ENCODE data around the gene ADAM11.
A peak's percentile ranks its signal among the peaks of the same experiment; 100 is the strongest.
"Not testable (repeated sequence)": the region's sequence is repeated elsewhere in the genome, so short reads cannot be mapped to it uniquely, and the experiment has no call there.

Gene ADAM11

DNA sequence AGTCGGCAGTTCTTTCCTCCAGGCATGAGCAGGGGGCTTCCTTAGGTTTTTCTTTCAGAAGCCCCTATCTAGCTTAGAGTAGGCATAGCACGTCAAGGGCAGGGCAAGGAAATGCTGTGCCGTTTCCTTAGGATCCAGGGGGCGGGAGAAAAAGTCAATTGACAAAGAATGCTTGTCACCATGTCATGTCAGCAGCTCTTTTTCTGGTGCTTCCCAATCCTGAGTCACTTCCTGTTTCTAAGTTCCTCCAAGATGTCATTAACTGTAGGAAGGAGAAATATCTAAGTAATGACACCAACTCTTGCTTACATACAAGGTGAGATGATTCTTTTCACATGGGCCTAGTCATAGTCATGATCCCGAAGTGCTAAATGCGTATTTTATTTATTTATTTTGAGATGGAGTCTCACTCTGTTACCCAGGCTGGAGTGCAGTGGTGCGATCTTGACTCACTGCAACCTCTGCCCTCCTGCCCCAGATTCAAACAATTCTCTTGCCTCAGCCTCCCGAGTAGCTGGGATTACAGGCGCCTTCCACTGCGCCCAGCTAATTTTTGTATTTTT is 36.1 kb downstream of the ADAM11 start:
- peak; percentile 59 for DNase-seq (ENCODE audit: low read depth, low spot score)

DNA sequence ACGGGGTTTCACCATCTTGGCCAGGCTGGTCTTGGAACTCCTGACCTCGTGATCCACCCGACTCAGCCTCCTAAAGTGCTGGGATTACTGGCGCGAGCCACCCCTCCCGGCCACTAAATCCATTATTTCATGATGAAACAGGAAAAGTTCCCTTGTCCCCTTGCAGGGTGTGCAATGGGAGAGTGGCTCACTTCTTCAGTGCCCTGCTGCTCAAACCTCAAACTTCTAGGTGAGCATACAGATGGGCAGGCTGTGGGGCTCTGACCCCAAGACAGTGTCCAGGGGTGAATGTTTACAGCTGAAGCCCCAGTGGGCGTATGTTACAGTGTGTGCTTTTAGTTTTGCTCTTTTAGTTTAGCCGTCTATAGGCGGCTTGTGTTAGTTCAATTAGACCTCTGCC is 36.6 kb downstream of the ADAM11 start:
- no peak for DNase-seq (ENCODE audit: low read depth, low spot score)

DNA sequence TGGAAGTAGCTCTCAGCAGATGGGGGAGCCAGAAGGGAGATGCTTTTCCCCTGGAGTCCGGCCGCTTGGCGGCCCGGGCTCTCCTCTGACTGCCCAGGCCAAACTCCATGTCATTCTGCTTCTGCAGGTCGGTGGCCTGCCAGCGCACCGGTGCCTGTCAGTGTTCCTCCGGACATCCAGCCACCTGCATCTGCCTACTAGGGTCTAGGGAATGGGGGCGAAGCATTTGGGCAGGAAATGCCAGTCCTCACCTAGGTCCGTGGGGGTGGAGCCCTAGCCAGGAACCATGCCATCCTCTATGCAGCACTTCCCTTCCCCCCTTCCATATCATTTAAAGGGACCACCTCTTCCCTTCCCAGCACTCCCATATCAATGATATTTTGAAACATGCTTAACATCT is 37.1 kb downstream of the ADAM11 start:
- DNase-seq (ENCODE audit: low read depth, low spot score): no peak

DNA sequence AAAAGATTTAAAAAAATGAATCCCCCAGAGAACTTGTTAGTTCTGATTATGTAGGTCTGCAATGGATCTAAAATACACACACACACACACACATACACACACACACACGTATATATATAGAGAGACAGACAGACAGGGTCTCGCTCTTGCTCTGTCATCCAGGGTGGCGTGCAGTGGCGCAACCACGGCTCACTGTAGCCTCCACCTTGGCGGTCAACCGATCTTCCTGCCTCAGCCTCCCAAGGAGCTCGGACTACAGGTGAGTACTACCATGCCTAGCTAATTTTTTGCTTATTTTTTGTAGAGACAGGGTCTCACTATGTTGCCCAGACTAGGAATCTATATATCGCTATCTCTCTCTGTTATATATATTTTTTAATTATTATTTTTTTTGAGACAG is 37.9 kb downstream of the ADAM11 start:
- DNase-seq (ENCODE audit: low read depth, low spot score): no peak

DNA sequence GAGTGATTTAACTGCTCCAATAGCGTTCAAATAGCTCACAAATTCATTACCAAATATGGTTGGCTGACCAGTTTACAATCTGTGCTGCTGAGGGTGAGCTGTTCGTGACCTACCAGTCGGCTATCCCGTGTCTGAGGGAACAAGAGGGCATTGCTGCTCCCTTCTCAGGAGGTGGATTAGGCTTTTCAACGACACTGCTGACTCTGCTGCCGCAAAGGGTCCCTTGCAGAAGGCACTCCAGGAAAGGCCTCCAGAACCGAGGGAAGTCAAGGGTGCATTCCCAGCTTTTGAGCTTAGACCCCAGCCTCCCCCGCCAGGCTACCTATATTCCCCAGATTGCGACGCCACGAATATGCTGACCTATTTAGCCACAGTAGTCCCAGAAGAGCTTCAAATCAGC is 39.0 kb downstream of the ADAM11 start:
- peak; percentile 36 for DNase-seq (ENCODE audit: low read depth, low spot score)

DNA sequence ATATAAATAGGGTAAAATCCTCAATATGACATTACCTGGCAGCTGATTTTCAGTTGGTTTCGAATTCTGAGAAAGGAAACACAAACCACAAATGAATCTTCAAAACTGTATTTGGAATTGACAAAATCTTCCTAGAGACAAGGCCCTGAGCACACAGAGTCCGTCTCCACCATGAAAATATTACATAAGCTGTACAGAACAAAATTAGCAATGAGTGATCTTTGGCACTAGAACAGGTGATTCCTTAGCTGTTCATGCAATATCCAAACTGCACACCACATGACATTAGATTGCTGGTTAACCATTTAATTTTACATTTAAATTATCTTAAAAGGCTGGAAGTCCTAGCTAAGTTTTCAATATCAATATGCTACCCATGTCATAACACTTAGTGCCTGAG is 39.6 kb downstream of the ADAM11 start:
- DNase-seq (ENCODE audit: low read depth, low spot score): no peak

DNA sequence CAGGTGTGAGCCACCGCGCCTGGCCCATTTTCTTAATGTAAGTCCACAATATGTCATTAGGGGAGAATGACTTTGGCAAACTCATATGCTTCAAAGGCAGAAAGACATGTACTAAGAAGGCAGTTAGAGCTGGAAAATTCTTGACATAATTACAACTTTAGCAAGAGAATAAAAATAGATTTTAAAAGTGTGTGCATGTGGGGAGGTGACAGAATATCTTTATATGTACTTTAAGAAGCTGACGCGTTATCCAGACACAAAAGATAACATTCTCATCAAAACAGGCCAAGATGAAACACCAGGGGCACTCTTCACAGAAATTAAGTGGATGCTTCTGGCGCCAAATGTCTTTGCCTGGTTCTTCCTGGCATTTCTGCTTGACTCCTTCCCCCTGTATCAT is 43.1 kb downstream of the ADAM11 start:
- no peak for DNase-seq (ENCODE audit: low read depth, low spot score)

DNA sequence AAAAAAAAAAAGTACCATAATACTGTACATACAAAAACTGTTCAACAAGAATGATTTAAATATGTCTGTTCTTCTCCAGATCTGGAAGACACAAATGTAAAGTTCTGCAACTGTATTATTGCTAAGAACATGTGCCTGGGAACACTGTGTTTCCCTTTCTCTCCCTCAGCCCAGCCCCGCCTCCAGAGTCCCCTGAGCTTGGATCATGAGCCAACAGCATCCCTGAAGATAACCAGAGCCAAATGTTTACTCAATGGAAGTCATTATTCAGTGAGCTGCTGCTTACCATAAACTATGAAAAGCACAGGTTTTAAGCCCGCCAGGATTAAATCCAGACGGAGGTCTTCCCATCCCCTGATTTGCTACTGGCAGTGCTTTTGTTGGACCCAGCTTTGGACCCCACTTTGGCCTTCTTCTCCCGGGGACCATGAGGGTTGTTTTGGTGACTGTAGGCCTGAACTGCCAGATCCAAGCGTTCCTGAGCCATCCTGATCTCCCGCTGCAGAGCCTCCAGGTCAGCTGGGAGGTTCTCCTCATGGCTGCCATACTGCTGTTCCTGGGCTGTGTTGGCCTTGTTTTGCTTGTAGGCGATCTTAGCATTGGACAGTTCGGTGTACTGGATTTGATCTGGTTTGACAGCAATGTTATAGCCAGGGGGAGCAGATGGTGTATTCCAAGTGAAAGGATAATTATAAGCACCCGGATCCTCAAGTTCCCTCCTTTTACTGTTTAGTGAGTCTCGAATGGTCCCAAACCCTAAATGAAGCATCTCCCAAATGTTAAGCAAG is 45.7 kb downstream of the ADAM11 start:
- DNase-seq (ENCODE audit: low read depth, low spot score): peak; percentile 57

DNA sequence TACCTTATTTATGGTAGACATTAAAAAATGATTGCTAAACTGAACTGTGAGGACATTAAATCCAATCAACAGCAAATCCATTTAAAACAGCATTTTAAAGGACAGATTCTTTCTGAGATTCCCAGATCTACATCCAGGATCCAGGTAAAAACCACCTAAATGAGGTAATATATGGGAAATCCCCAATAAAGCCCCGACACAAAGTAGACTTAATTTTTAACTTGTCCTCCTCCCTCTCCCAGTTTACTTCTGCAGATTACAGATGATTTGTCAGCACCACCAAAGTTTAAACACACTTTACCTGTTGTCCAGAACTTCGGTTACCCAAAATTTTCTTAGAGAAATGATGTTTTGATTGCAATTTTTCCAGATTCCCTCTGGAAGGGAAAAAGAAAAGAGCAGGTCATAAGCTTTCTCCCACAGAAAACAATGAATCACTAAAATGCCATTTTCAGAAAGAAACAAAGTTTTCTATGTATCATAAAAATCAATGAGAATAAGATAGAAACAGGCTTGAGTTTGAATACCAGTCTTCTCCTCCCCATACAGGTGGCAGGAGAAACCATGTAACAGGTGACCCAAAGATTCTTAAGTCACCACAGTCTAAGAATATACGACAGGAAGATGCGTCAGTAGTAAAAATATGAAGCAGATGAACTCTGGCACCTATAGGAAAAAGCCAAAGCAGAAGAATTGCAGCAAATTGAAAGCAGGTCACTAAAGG is 48.5 kb downstream of the ADAM11 start:
- no peak for DNase-seq (ENCODE audit: low read depth, low spot score)

DNA sequence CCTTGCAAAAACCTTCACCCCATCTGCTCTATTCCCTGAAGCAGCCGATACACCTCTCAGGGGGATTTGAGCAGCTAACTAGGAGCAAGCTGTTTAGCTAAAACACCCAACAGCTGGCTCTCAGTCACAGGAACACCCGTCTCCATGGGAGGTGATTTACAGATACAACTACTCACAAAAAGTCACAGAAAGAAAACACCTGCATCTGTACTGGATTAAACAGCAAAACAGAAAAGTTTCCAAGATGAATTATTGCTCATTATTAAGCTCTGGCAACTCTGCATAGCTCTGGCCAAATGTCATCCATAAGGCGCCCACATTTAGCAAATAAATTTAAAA is 49.0 kb downstream of the ADAM11 start:
- no peak for DNase-seq (ENCODE audit: low read depth, low spot score)

DNA sequence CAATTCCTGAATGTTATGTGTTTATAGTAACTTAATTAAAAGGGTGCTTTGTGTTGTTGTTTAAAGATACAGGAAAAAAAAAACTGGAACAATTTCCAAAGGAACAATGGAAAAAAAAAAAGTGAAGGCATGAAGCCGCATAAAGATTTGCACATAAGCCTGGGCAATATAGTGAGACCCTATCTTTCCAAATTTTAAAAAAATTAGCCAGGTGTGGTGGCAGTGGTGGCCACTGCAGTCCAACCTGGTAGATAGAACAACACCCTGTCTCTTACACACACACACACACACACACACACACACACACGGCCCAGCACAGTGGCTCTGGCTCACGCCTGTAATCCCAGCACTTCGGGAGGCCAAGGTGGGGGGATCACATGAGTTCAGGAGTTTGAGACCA is 49.4 kb downstream of the ADAM11 start:
- DNase-seq (ENCODE audit: low read depth, low spot score): no peak

DNA sequence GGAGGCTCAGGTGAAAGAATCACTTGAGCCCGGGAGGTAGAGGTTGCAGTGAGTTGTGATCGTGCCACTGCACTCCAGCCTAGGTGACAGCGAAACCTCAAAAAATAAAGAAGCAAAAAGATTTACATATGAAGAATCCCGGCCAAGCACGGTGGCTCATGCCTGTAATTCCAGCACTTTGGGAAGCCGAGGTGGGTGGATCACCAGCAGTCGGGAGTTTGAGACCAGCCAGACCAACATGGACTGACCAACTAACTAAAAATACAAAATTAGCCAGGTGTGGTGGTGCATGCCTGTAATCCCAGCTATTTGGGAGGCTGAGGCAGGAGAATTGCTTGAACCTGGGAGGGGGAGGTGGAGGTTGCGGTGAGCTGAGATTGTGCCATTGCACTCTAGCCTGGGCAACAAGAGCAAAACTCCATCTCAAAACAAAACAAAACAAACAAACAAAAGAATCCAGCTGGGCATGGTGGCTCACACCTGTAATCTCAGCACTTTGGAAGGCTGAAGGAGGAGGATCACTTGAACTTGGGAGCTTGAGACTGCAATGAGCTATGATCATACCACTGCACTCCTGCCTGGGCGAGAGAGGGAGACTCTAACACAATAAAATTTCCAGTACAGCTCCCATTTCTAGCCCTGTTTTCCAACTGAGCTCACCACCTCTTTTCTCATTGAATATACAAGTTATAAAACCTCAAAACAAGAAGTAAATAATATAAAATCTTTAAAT is 50.0 kb downstream of the ADAM11 start:
- not testable (repeated sequence) for DNase-seq (ENCODE audit: low read depth, low spot score)

DNA sequence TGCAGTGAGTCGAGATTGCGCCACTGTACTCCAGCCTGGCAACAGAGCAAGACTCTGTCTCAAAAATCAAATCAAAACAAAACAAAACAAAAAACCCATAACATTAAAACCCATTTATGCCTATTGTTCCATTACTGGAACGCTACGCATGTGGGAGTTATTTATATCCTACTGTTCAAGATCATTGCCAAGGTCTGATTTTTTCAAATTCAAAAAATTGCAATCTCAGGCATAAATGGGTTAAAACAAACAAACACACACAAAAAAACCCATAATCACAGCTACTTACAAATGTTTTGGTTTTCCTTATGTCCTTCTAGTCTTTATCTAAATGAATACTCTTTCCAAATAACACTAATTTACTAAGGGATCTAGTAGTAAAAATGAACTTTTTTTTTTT is 53.5 kb downstream of the ADAM11 start:
- no peak for DNase-seq (ENCODE audit: low read depth, low spot score)

DNA sequence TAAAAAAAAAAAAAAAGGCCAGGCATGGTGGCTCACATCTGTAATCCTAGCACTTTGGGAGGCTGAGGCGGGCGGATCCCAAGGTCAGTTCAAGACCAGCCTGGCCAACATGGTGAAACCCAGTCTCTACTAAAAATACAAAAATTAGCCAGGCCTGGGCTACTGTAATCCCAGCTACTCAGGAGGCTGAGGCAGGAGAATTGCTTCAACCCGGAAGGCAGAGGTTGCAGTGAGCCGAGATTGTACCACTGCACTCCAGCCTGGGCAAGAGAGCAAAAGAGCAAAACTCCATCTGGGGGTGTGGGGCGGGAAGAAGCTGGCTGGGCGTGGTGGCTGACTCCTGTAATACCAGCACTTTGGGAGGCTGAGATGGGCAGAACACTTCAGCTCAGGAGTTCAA is 59.7 kb downstream of the ADAM11 start:
- not testable (repeated sequence) for DNase-seq (ENCODE audit: low read depth, low spot score)

DNA sequence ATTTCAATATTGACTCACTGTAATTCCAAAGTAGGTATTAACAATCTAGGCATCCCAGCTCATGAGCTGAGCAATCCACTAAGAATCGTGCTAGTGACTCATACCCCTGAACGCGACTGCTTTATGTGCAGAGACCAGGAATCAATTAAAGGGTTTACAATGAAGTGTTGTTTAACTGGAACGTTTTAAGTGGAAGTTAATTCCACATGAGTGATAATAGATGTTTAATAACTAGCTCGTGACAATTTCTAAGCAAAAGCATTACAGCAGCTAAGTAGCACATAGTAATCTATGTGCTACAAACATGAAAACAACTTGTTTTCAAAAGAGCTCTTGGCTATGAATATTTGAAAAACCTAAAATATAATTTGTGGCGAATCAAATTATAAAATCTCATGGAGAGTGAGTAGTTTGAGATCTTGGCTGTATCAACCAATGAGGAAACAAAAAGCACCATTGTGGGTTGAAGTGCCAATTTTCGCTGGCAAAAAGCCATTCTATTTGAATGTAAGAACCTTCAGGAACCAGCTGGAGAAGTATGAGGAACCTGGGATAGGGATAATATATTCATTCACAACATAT is 61.9 kb downstream of the ADAM11 start:
- peak; percentile 91 for DNase-seq (ENCODE audit: low read depth, low spot score)

DNA sequence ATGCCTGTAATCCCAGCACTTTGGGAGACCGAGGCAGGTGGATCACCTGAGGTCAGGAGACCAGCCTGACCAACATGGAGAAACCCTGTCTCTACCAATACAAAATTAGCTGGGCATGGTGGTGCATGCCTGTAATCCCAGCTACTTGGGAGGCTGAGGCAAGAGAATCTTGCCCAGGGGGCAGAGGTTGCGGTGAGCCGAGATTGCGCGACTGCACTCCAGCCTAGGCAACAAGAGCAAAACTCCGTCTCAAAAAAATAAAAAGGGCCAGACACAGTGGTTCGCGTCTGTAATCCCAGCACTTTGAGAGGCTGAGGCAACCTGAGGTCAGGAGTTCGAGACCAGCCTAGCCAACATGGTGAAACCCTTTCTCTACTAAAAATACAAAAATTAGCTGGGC is 66.4 kb downstream of the ADAM11 start:
- not testable (repeated sequence) for DNase-seq (ENCODE audit: low read depth, low spot score)

DNA sequence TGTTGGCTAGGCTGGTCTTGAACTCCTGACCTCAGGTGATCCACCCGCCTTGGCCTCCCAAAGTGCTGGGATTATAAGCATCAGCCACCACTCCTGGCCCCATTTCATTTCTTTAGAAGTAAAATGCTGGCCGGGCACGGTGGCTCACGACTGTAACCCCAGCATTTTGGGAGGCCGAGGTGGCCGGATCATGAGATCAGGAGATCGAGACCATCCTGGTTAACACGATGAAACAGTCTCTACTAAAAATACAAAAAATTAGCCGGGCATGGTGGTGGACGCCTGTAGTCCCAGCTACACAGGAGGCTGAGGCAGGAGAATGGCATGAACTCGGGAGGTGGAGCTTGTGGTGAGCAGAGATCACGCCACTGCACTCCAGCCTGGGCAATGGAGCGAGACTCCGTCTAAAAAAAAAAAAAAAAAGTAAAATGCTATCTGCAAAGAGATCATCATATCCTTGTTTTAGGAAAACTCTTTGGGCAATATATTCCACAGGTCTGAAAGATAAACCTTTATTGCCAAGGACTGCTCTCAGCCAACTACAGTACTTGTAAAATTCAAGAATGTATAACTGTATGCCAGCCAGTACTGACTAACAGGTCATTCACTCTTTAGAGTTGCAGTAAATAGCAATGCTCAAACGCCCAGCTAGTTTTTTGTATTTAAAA is 67.5 kb downstream of the ADAM11 start:
- no peak for DNase-seq (ENCODE audit: low read depth, low spot score)

DNA sequence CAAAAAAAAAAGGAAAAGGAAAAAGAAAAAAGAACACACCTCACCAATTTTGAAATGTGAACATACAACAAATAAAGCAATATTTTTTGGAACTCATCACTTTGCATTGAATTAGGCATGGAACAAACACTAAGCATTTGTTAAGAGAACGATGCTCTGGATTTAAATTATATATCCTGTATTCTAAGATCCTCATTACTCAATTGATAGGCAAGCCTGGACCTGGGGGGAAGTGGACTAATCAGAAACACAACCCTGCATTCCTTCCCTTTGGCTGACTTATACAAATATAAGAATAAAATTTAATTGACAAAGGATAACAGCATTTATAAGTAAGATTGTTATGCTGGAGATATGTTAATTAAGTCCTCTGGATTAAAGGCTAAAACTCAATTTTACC is 69.1 kb downstream of the ADAM11 start:
- no peak for DNase-seq (ENCODE audit: low read depth, low spot score)

DNA sequence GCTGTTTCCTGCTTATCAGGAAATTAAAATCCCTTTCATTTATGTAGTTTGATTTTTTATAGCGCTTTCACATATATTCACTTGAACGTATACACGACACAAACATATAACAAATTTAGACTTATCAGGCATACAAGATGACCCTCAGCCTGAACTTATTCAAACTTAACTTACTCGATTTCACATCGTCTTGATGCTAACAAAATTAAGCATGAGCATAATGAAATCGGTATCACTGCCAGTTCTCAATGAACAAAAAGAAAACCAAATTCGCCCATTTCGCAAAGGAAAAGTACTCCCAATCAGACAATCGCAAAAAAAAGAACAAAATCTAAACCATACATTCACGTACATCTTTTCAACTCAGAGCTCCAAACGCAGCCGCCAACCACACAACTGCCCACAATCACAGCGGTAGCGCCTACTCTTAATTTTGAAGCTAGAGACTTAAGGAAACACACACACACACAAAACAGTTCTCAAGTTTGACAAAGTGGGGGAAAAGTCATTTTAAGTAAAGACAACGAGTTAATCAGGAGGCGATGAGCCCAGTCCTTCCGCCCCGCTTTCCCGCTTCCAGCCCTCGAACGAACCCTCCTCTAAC is 70.2 kb downstream of the ADAM11 start:
- DNase-seq (ENCODE audit: low read depth, low spot score): no peak

DNA sequence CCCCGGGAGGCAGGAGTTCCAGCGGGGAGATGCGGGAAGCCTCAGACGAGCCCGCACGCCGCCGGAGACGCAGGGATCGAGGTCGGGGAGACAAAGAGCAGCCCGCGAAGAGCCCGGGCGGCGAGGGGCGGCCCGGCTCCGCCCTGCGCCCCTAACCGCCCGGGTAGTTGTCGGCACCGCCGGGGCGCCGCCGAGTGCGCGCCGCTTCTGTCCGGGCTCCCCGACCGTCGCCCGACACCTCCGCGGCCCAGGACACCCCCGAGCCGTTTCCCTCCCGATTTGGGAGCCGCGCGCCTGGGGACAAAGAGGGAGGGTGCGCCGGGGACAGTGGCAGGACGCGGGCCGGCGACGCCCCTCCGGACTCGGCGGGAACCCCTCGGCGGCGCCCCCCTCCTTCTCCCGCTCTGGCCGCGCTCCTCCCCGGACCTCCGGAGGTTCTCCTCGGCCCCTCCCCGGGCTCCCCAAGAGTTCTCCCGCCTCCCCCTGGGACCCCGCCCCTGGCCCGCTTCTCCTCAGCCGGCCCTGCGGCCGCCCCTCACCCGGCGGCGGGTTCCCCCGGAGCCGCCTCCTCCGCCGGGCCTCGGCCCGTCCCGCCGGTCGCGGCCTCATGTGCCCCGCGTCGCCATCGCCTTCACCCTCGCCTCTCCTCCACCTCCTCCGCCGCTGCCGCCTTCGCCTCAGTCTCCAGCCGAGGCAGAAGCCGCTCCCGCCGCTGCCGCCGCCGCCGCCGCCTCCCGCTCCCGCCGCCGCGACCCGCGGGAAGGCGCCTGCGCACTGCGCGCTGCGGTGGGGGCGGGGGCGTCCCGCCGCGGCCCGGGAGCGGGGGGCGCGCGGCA is 71.0 kb downstream of the ADAM11 start, which contains the start of gene GJC1:
TSS of gene GJC1 (minus strand) at position 765 of the 836 bp plus-strand sequence. CDS start 24,470 bp downstream, outside the sequence.
- peak; percentile 75 for DNase-seq (ENCODE audit: low read depth, low spot score)
